Activated CD8-positive, alpha-beta memory T cell treated with anti-CD3 and anti-CD28 coated beads, Interleukin-2, amount 50 U/mL, for 24 hours (primary cell): ENCODE results near the gene RNF220.
"Not testable (repeated sequence)": the region's sequence is repeated elsewhere in the genome, so short reads cannot be mapped to it uniquely, and the experiment has no call there.

Source experiments
- DNase-seq: peaks from one replicate; pipeline ENCODE4 v3.0.0-alpha.2; 2020; ENCODE audit errors: extremely low read depth

Gene RNF220

GRCh38 chr1:44496541-44497171 is 91.6 kb downstream of the RNF220 start:
- no peak for DNase-seq

GRCh38 chr1:44497422-44498170 is 92.5 kb downstream of the RNF220 start:
- no peak for DNase-seq

GRCh38 chr1:44499306-44499705 is 94.3 kb downstream of the RNF220 start:
- DNase-seq: no peak

GRCh38 chr1:44500181-44501046 is 95.4 kb downstream of the RNF220 start:
- DNase-seq: no peak

GRCh38 chr1:44501047-44501890 is 96.2 kb downstream of the RNF220 start:
- no peak for DNase-seq

GRCh38 chr1:44502823-44503222 is 97.8 kb downstream of the RNF220 start:
- DNase-seq: not testable (repeated sequence)

- no peak for DNase-seq
Observed at GRCh38 chr1:44503625-44504024, 98.6 kb downstream of the RNF220 start.

- DNase-seq: no peak
Observed at GRCh38 chr1:44505210-44505993, 100.3 kb downstream of the RNF220 start.

- no peak for DNase-seq
Observed at GRCh38 chr1:44507490-44508396, 102.7 kb downstream of the RNF220 start.

- no peak for DNase-seq
Observed at GRCh38 chr1:44508397-44508745, 103.3 kb downstream of the RNF220 start.

- no peak for DNase-seq
Observed at GRCh38 chr1:44511363-44511762, 106.3 kb downstream of the RNF220 start.

- DNase-seq: no peak
Observed at GRCh38 chr1:44511769-44512168, 106.7 kb downstream of the RNF220 start.

- no peak for DNase-seq
Observed at GRCh38 chr1:44512313-44512885, 107.3 kb downstream of the RNF220 start.

GRCh38 chr1:44513111-44513510 is 108.1 kb downstream of the RNF220 start:
- DNase-seq: no peak

GRCh38 chr1:44514673-44515072 is 109.6 kb downstream of the RNF220 start:
- DNase-seq: no peak

GRCh38 chr1:44515416-44515815 is 110.4 kb downstream of the RNF220 start:
- no peak for DNase-seq

GRCh38 chr1:44519035-44519676 is 114.1 kb downstream of the RNF220 start:
- DNase-seq: no peak

GRCh38 chr1:44521378-44522080 is 116.5 kb downstream of the RNF220 start:
- DNase-seq: no peak
